K562 (cell line): ENCODE measurements around the gene ARMC2. TPM values are rescaled to one million over a fixed set of nuclear protein-coding genes. Genes with fewer than 3 reads are reported as not detected.

Experiments used
- ATAC-seq: fragments of 200-7000 bp; cut with Tn5 transposase; 3 replicates; pipeline ENCODE4 v1.9.1; 2020; ENCODE audit warnings: moderate library complexity
- BruUV-seq: library from RNA; stranded (reverse); fragments of 400-500 nt; replicated peaks from 2 replicates; lab custom pipeline; 2021; lab: Mats Ljungman, UMichigan
- CTCF ChIA-PET: fragments of 300-600 bp; formaldehyde crosslinking; extraction: SDS; loops from one replicate; lab custom pipeline; 2021; ENCODE audit warnings: low intra/inter-chr PET ratio; lab: Yijun Ruan, JAX
- POLR2A ChIA-PET: fragments of 300-600, 350-650 bp; sonication (Branson Sonifier 250); formaldehyde crosslinking; extraction: SDS; loops from one replicate; lab custom pipeline; 2021; ENCODE audit warnings: antibody characterized with exemption, inconsistent platforms; lab: Yijun Ruan, JAX
- DNase-seq, 4 experiments: peaks; one replicate each; pipeline versions ENCODE4 v3.0.0 to v3.0.0-alpha.2; 2011 to 2018; ENCODE audit warnings: low spot score in 3 of 4, mixed read lengths in 3 of 4; ENCODE audit errors: extremely low read depth in 1 of 4
- FAIRE-seq: peaks from 2 replicates; lab custom pipeline; 2011; peaks lifted over from hg19 to GRCh38; lab: Jason Lieb, UNC
- H2AFZ ChIP-seq: 2 replicates; pipeline ENCODE4 v1.6.0; 2011; ENCODE audit warnings: low read depth, low read length, control low read depth, inconsistent platforms
- H3K27ac ChIP-seq: fragments of 200-600 bp; 3 replicates; pipeline ENCODE4 v1.8.0; 2011; ENCODE audit warnings: low read depth, mild to moderate bottlenecking, control low read depth, inconsistent platforms, low read length, moderate library complexity, mixed read lengths; ENCODE audit errors: extremely low read depth
- H3K27me3 ChIP-seq, 2 experiments: fragments of 300-600 bp in 1 of 2; 2 replicates in 1 of 2; 3 replicates in 1 of 2; pipeline versions ENCODE4 v1.6.0 to v1.8.0; 2011; ENCODE audit warnings: inconsistent platforms in 2 of 2, low read length in 2 of 2, mild to moderate bottlenecking in 1 of 2, mixed read lengths in 1 of 2, moderate library complexity in 1 of 2; ENCODE audit not compliant: control insufficient read depth in 2 of 2, insufficient read depth in 2 of 2
- H3K36me3 ChIP-seq: fragments of 300-600 bp; 3 replicates; pipeline ENCODE4 v1.8.0; 2011; ENCODE audit warnings: mild to moderate bottlenecking, low read length, inconsistent platforms; ENCODE audit not compliant: control insufficient read depth, insufficient read depth
- H3K4me1 ChIP-seq, 2 experiments: fragments of 200-600 bp in 1 of 2; replicated peaks in 1 of 2; 2 replicates in 1 of 2; 3 replicates in 1 of 2; pipeline versions ENCODE4 v1.5.1 to v1.8.0; 2011; ENCODE audit warnings: inconsistent platforms in 2 of 2, low read length in 2 of 2, mild to moderate bottlenecking in 1 of 2, mixed read lengths in 1 of 2, moderate library complexity in 1 of 2; ENCODE audit not compliant: control insufficient read depth in 2 of 2, insufficient read depth in 2 of 2
- H3K4me2 ChIP-seq: 2 replicates; pipeline ENCODE4 v1.6.1; 2011; ENCODE audit warnings: low read length, control low read depth, inconsistent platforms, mixed read lengths; ENCODE audit not compliant: insufficient read depth
- H3K4me3 ChIP-seq: fragments of 200-600 bp; sonication (generic), shearing (Covaris generic); 2 replicates; pipeline ENCODE4 v1.5.1; 2016; ENCODE audit warnings: control low read depth, inconsistent platforms
- H3K79me2 ChIP-seq: fragments of 200-600 bp; 3 replicates; pipeline ENCODE4 v1.8.0; 2011; ENCODE audit warnings: low read length, inconsistent platforms; ENCODE audit not compliant: control insufficient read depth, insufficient read depth
- H3K9ac ChIP-seq, 2 experiments: 2 replicates each; pipeline versions ENCODE4 v1.6.0 to v1.6.1; 2011; ENCODE audit warnings: low read depth in 2 of 2, low read length in 2 of 2, control low read depth in 1 of 2, inconsistent platforms in 1 of 2, mild to moderate bottlenecking in 1 of 2, mixed read lengths in 1 of 2; ENCODE audit not compliant: insufficient read depth in 1 of 2
- H3K9me1 ChIP-seq: one replicate; pipeline ENCODE4 v1.6.0; 2011; ENCODE audit warnings: inconsistent platforms, mild to moderate bottlenecking, low read length, moderate library complexity; ENCODE audit not compliant: control insufficient read depth, insufficient read depth
- H3K9me3 ChIP-seq: replicated peaks from 2 replicates; pipeline ENCODE4 v1.5.1; 2011; ENCODE audit warnings: low read depth, low read length, inconsistent platforms; ENCODE audit not compliant: control insufficient read depth, insufficient read depth
- H4K20me1 ChIP-seq: replicated peaks from 2 replicates; pipeline ENCODE4 v1.6.1; 2011; ENCODE audit warnings: low read length, inconsistent platforms, mixed read lengths; ENCODE audit not compliant: control insufficient read depth, insufficient read depth
- ATF1 ChIP-seq, 2 experiments: fragments of 450-650 bp in 1 of 2; IDR thresholded peaks; 2 replicates each; pipeline ENCODE4 v1.6.1; 2016; ENCODE audit warnings: missing compliant biosample characterization in 1 of 2, missing genetic modification characterization in 1 of 2
- CBX8 ChIP-seq: fragments of 200-600 bp; sonication (generic); IDR thresholded peaks from 2 replicates; pipeline ENCODE4 v1.6.1; 2012; ENCODE audit warnings: borderline replicate concordance, mixed run types, low read depth, mild to moderate bottlenecking, moderate library complexity, mixed read lengths, low read length, control low read depth, inconsistent platforms; ENCODE audit not compliant: poor library complexity, severe bottlenecking; ENCODE audit errors: extremely low read depth
- CREBBP ChIP-seq: IDR thresholded peaks from one replicate; pipeline ENCODE4 v1.6.1; 2012; ENCODE audit warnings: low read depth, mild to moderate bottlenecking, control low read depth, inconsistent platforms, low read length
- FOSL1 ChIP-seq: fragments of 200-800 bp; sonication (Bioruptor generic); conservative IDR thresholded peaks from 2 replicates; pipeline ENCODE4 v1.6.1; 2016; ENCODE audit warnings: missing genetic modification characterization, missing compliant biosample characterization
- FOXK2 ChIP-seq, 2 experiments: fragments of 450-650 bp; IDR thresholded peaks in 1 of 2; conservative IDR thresholded peaks in 1 of 2; 2 replicates each; pipeline ENCODE4 v1.6.1; 2016; ENCODE audit warnings: low read depth in 2 of 2, mild to moderate bottlenecking in 1 of 2
- HCFC1 ChIP-seq: IDR thresholded peaks from 2 replicates; pipeline ENCODE4 v1.6.1; 2012; ENCODE audit warnings: low read depth, low read length, improper control_type of control experiment
- HNRNPH1 ChIP-seq: fragments of 200-400 bp; formaldehyde crosslinking; optimal IDR thresholded peaks from 2 replicates; pipeline ENCODE3; 2017; ENCODE audit warnings: low read depth, mild to moderate bottlenecking, low read length, moderate library complexity
- MED1 ChIP-seq: sonication (generic); formaldehyde crosslinking; IDR thresholded peaks from 2 replicates; pipeline ENCODE4 v1.8.1; 2023; ENCODE audit warnings: missing genetic modification reagents, borderline replicate concordance
- MTF1 ChIP-seq: fragments of 250-450 bp; sonication (Bioruptor Pico); IDR thresholded peaks from 2 replicates; pipeline ENCODE4 v1.9.0; 2021; ENCODE audit warnings: moderate library complexity, mild to moderate bottlenecking, inconsistent platforms, borderline replicate concordance
- SPI1 ChIP-seq: IDR thresholded peaks from 2 replicates; pipeline ENCODE4 v1.6.1; 2011; ENCODE audit warnings: low read depth, low read length, control low read depth, borderline replicate concordance
- SRSF9 ChIP-seq: fragments of 200-400 bp; formaldehyde crosslinking; IDR thresholded peaks from 2 replicates; pipeline ENCODE4 v1.6.1; 2017; ENCODE audit warnings: low read depth, low read length, borderline replicate concordance
- ZEB2 ChIP-seq: fragments of 450-650 bp; IDR thresholded peaks from 2 replicates; pipeline ENCODE4 v1.6.1; 2016
- ZFP36 ChIP-seq: fragments of 150-350 bp; IDR thresholded peaks from 2 replicates; pipeline ENCODE4 v1.6.1; 2018; ENCODE audit warnings: low read length, low read depth; ENCODE audit not compliant: partially characterized antibody
- ZNF124 ChIP-seq: sonication (generic); formaldehyde crosslinking; IDR thresholded peaks from 2 replicates; pipeline ENCODE4 v1.8.1; 2022; ENCODE audit warnings: missing genetic modification reagents
- ZNF766 ChIP-seq: fragments of 200-800 bp; sonication (Bioruptor generic); conservative IDR thresholded peaks from 2 replicates; pipeline ENCODE4 v1.6.1; 2016; ENCODE audit warnings: missing genetic modification characterization, missing compliant biosample characterization
- WGBS: fragments of 100-300 bp; shearing (Covaris generic); methylation state at CpG from one replicate; pipeline ENCODE4 v1.1.6; 2016; ENCODE audit warnings: low coverage, mixed read lengths; ENCODE audit not compliant: insufficient coverage; ENCODE audit errors: missing lambda C conversion rate; 5-methylcytosine and 5-hydroxymethylcytosine counted together
- in situ Hi-C: fragments of 300-500 bp; cut with MboI; formaldehyde crosslinking; loops from 4 replicates; pipeline ENCODE4 v1.15.0; 2018; ENCODE audit warnings: inconsistent platforms, mixed read lengths
- intact Hi-C: fragments of 100-400 bp; cut with micrococcal nuclease; formaldehyde crosslinking; loops from 2 replicates; pipeline ENCODE4 v1.14.2; 2022
- polyA plus RNA-seq, 8 experiments: library from polyadenylated mRNA; depleted of rRNA in 4 of 8; stranded (reverse) in 5 of 8; unstranded in 3 of 8; fragments of >200 nt; fragmentation: Nextera tagmentation in 2 of 8; fragmentation: Illumina TruSeq in 1 of 8; extraction: Ambion mirVana in 2 of 8; extraction: Trizol in 1 of 8; gene quantifications; 2 replicates each; pipeline versions ENCODE4 v1.2.1 to v1.2.3, GENCODE V29; 2011 to 2014; ENCODE audit warnings: inconsistent platforms in 1 of 8, missing spikeins in 1 of 8
- total RNA-seq, 7 experiments: library from RNA; depleted of rRNA in 6 of 7; stranded (reverse); fragments of >200 nt in 6 of 7; fragmentation: Illumina TruSeq in 2 of 7; extraction: Trizol in 2 of 7; gene quantifications; 2 replicates each; pipeline versions ENCODE4 v1.2.1 to v1.2.3, GENCODE V29; 2011 to 2021; ENCODE audit warnings: low replicate concordance in 1 of 7
- TF ChIP-seq, protein P1 (sequence below): fragments of 250-450 bp; sonication (Bioruptor Pico); IDR thresholded peaks from 2 replicates; pipeline ENCODE4 v1.5.0; 2021; ENCODE audit warnings: mild to moderate bottlenecking, borderline replicate concordance
- TF ChIP-seq, protein P2 (sequence below): fragments of 450-650 bp; formaldehyde crosslinking; IDR thresholded peaks from 2 replicates; pipeline ENCODE4 v1.4.0; 2020; ENCODE audit warnings: mild to moderate bottlenecking, moderate library complexity

The ARMC2 gene
- total and polyA plus RNA-seq, 9 of the 15 experiments (the other 6 are each of a cell fraction or from before 2014, with no cell fraction given) = 0.14 to 3.0 (median 0.82) TPM

DNA sequence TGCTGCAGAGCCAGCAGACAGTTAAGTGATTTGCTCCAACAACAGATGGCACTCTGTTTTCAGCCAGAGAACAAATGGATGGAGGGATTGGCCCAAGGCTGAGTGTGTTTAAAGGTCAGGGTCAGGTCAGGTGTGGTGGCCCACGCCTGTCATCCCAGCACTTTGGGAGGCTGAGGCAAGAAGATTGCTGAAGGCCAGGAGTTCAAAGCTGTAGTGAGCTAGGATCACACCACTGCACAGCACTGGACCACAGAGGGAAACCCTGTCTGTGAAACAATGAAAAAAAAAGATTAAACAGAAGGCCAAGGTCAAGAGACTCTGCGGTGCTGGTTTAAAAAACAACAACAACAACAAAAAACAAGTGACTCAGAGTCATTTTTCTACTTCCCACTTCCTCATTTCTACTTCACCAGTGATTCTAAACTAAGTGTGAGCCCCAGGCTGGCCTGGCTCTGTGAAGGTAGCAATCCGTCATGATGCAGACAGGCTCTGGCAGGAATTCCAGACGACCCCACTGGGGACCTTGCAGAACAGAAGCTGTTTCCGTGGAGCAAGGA lies 42.5 kb upstream of the ARMC2 start (continued):
- TF ChIP-seq FOSL1 (0 out of 2 replicates have a peak, but pooled peaks have one; percentile 34), HCFC1 (no peak), SPI1 (peak; percentile 97), ZNF766 (CRISPR knock-in tag) (no peak), ZNF124 (no peak)
- TF ChIP-seq, protein P1, sequence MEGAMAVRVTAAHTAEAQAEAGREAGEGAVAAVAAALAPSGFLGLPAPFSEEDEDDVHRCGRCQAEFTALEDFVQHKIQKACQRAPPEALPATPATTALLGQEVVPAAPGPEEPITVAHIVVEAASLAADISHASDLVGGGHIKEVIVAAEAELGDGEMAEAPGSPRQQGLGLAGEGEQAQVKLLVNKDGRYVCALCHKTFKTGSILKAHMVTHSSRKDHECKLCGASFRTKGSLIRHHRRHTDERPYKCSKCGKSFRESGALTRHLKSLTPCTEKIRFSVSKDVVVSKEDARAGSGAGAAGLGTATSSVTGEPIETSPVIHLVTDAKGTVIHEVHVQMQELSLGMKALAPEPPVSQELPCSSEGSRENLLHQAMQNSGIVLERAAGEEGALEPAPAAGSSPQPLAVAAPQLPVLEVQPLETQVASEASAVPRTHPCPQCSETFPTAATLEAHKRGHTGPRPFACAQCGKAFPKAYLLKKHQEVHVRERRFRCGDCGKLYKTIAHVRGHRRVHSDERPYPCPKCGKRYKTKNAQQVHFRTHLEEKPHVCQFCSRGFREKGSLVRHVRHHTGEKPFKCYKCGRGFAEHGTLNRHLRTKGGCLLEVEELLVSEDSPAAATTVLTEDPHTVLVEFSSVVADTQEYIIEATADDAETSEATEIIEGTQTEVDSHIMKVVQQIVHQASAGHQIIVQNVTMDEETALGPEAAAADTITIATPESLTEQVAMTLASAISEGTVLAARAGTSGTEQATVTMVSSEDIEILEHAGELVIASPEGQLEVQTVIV = no peak

DNA sequence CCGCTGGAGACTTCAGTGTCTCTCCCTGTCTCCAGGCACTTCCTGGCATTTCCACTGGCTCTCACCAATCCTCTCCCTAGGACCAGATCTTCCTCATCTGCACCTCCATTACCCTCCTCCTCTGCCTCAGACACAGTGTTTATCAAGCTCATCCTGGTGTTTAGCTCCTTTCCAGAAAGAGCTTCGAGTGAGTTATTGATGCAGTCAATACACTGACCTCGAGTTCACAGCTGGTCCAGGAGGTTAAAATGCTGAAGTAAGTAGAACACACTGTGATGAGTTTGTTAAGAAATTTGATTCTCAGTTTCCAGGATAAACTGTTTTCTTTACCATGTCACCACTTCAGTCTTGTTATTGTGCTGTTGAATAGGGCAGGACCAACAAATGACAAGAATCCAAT lies 42.1 kb upstream of the ARMC2 start:
- POLR2A ChIA-PET = interaction anchor here (0.6 to 0.7 kb wide), 3 partner anchors 11 to 723 kb away, joined by 3 read pairs; no protein-coding TSS in a partner anchor
- H3K4me2 ChIP-seq = no peak overlapping the region
- TF ChIP-seq ZFP36 = no peak
- no peak for TF ChIP-seq ZEB2
- TF ChIP-seq, protein P2, sequence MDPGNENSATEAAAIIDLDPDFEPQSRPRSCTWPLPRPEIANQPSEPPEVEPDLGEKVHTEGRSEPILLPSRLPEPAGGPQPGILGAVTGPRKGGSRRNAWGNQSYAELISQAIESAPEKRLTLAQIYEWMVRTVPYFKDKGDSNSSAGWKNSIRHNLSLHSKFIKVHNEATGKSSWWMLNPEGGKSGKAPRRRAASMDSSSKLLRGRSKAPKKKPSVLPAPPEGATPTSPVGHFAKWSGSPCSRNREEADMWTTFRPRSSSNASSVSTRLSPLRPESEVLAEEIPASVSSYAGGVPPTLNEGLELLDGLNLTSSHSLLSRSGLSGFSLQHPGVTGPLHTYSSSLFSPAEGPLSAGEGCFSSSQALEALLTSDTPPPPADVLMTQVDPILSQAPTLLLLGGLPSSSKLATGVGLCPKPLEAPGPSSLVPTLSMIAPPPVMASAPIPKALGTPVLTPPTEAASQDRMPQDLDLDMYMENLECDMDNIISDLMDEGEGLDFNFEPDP (CRISPR knock-in tag) = no peak
- TF ChIP-seq CBX8 = no peak
- TF ChIP-seq MTF1 = no peak
- no peak for TF ChIP-seq FOXK2 (conservative IDR thresholded peaks at IDR 0.05 in 1 of 2, IDR thresholded peaks at IDR 0.05 in 1 of 2; ENCODE audit: low read depth in 2 of 2)
- no peak for TF ChIP-seq SRSF9
- TF ChIP-seq CREBBP = no peak
- no peak for TF ChIP-seq MED1 (CRISPR knock-in tag)
- TF ChIP-seq ATF1 (CRISPR knock-in tag; IDR thresholded peaks at IDR 0.05) = no peak
- no peak for TF ChIP-seq ATF1 (tag; IDR thresholded peaks at IDR 0.05)
- no peak for TF ChIP-seq HNRNPH1

More for the DNA sequence above, 42.1 kb upstream of the ARMC2 start:
- no peak overlapping the region for H3K9ac ChIP-seq
- H3K79me2 ChIP-seq = no peaks in the 10 kb centered on the region
- no peak overlapping the region for H3K4me3 ChIP-seq
- FAIRE-seq (no peak), ATAC-seq (no peak), DNase-seq (no peak)
- H4K20me1 ChIP-seq = 0 out of 2 replicates have a peak, but pooled peaks cover 5% of the 10 kb centered on the region
- intact Hi-C loops (no loop called here), in situ Hi-C loops (no loop called here)
- no TSS peak for BruUV-seq
- peaks cover 8 to 40% of the 10 kb centered on the region in 2 experiments for H3K27me3 ChIP-seq
- no peak overlapping the region for H3K27ac ChIP-seq
- WGBS = 2% methylated on average over 3 of the region's 3 CpGs
- H3K4me1 ChIP-seq = no peaks in the 10 kb centered on the region
- no peaks in the 10 kb centered on the region for H3K9me3 ChIP-seq
- CTCF ChIA-PET = no interaction called here
- no peak overlapping the region for H2AFZ ChIP-seq
- no peaks in the 10 kb centered on the region for H3K9me1 ChIP-seq
- H3K36me3 ChIP-seq = no peaks in the 10 kb centered on the region
